NCI-H2196 treated with DMSO at 0.1 percent for 48 hours (cell line): ENCODE data around the gene ABCB7.
"Not testable (repeated sequence)": the region's sequence is repeated elsewhere in the genome, so short reads cannot be mapped to it uniquely, and the experiment has no call there.

Experiments used
- DNase-seq: peaks from one replicate; lab custom pipeline; 2025; ENCODE audit not compliant: unreplicated experiment; lab: John Stamatoyannopoulos, UW

ABCB7 gene

DNA sequence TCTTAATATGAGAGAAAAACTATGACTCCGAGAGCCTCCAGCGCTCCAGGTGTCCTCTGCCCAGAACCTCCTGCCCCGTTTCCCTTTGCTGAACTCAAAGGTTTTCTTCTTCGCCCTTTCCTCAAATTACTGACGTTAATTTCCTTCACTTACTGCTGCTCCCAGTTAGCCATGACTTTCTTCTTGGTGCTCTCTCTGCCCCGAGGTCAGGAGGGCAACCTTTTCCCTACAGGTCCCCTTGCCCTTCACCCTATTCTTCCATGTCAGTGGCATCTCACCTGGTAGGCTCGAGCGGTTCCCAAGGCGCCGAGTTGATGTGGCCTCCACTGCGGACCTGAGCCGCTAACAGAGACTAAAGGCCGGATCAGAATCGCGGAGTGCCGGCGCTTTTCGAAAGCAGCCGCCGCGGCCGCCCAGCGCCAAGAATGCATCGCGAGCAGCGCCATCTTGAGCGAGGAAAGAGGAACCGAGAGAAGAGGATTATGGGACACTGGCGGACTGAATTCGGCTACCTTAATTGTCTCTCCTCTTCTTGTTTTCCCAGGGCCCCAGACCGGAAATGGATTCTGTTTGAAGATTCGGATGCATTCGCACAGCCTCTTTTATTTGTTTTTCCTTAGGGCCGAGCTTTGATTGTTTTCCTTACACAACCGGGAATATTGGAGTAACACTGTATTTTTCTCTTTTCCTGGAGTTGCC, at the start of gene ABCB7:
ABCB7 (minus strand) TSS at position 457 of the 699 bp plus-strand sequence; CDS start at position 446, 11 bp downstream.
- peak; percentile 32 for DNase-seq

DNA sequence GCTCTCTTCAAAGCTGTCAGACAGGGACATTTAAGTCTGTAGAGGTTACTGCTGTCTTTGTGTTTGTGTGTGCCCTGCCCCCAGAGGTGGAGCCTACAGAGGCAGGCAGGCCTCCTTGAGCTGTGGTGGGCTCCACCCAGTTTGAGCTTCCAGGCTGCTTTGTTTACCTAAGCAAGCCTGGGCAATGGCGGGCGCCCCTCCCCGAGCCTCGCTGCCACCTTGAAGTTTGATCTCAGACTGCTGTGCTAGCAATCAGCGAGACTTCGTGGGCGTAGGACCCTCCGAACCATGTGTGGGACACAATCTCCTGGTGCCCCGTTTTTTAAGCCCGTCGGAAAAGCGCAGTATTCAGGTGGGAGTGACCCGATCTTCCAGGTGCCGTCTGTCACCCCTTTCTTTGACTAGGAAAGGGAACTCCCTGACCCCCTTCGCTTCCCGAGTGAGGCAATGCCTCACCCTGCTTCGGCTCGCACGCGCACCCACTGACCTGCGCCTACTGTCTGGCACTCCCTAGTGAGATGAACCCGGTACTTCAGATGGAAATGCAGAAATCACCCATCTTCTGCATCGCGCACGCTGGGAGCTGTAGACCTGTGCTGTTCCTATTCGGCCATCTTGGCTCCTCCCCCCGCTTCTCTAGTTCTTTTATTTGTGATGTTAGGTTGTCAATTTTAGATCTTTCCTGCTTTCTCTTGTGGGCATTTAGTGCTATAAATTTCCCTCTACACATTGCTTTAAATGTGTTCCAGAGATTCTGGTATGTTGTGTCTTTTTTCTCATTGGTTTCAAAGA, 32.5 kb upstream of the ABCB7 start:
- DNase-seq = not testable (repeated sequence)

DNA sequence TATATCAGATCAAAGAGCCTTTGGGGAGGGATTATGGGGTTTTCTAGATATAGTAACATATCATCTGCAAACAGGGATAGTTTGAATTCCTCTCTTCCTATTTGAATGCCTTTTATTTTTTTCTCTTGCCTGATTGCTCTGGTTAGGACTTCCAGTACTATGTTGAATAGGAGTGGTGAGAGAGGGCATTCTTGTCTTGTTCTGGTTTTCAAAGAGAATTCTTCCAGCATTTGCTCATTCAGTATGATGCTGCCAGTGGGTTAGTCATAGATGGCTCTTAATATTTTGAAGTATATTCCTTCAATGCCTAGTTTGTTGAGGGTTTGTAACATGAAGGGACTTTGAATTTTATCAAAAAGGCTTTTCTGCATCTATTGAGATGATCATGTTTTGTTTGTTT, 25.6 kb upstream of the ABCB7 start:
- DNase-seq = no peak

DNA sequence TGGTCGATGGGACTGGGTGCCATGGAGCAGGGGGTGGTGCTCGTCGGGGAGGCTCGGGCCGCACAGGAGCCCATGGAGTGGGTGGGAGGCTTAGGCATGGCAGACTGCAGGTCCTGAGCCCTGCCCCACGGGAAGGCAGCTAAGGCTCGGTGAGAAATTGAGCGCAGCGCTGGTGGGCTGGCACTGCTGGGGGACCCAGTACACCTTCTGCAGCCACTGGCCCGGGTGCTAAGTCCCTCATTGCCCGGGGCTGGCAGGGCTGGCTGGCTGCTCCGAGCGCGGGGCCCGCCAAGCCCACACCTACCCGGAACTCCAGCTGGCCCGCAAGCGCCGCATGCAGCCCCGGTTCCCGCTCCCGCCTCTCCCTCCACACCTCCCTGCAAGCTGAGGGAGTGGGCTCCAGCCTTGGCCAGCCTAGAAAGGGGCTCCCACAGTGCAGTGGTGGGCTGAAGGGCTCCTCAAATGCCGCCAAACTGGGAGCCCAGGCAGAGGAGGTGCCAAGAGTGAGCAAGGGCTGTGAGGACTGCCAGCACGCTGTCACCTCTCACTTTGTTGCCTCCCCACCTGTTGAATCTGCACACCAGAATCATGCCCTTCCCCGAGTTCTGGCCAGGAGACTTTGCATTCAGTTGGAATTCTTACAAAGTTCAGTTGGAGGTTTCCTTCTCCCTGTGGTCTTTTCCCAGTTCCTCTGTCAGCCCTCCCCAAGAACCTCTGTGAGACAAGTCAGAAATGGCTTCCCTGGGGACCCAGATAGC, 23.6 kb upstream of the ABCB7 start:
- not testable (repeated sequence) for DNase-seq

DNA sequence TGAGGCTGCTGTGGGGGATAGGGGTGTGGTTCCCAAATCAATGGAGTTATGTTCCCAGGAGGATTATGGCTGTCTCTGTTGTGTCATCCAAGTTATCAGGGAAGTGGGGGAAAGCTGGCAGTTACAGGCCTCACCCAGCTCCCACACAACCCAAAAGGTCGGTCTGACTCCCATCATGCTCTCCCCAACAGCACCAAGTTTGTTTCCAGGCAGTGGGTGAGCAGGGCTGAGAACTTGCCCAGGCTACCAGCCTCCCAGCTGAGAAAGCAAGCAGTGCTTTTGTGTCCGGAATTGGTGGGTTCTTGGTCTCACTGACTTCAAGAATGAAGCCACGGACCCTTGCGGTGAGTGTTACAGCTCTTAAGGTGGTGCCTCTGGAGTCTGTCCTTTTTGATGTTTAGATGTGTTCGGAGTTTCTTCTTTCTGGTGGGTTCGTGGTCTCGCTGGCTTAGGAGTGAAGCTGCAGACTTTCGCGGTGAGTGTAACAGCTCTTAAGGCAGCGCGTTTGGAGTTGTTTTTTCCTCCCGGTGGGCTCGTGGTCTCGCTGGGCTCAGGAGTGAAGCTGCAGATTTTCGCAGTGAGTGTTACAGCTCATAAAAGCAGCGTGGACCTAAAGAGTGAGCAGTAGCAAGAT, 16.3 kb upstream of the ABCB7 start:
- DNase-seq = not testable (repeated sequence)

DNA sequence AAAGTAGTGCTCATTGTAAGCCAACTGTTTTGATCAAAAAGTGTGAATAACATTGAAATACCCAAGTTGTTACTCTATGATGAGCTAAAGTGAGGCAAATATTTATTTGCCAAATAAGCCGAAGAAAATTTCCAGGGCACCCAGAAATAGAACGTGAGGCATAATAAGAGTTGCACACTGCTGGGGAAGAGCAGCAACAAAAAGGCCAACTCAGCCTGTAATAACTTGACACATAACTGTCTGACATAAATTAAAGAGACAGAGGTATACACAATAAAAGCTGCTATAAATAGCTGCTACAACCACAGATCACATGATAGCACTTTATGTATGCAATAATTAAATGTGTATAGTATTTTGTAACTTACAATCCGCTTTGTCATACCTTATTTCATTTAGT, 2.0 kb upstream of the ABCB7 start:
- no peak for DNase-seq

DNA sequence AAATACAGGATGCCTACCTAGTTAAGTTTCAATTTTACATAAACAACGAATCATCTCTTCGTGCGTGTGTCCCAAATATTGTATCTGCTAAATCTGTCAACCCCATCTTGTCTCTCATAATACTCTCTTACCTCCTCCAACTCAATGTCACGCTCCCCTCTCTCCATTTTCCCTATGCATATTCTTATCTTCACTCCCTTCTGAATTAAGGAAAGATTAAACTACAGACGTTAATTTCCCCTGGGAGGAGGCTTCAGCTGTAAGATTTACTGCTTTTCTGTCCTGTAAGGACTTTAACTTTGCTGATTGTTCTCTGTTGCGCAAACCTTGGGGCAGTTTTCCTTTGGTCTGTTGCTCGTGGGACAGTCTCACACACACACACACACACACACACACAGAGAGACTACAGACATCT, 455 bp upstream of the ABCB7 start:
- no peak for DNase-seq

DNA sequence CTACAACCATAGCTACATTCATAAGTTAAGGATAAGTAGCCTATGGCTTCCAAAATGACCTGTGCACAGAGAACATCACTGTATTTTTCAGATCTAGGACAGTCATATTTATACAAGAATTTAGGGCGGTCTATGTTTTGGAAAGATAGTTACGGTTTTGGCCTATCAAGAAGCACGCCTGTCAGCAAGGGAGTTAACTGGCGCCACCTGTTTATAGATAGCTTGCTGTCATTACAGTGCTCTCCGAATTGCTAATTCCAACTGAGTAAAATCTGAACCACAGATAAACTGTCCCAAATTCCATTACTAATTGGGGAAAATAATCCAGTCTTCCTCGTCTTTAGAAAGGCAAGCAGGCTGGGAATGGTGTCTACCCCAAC, 646 bp downstream of the ABCB7 start:
- DNase-seq = no peak

DNA sequence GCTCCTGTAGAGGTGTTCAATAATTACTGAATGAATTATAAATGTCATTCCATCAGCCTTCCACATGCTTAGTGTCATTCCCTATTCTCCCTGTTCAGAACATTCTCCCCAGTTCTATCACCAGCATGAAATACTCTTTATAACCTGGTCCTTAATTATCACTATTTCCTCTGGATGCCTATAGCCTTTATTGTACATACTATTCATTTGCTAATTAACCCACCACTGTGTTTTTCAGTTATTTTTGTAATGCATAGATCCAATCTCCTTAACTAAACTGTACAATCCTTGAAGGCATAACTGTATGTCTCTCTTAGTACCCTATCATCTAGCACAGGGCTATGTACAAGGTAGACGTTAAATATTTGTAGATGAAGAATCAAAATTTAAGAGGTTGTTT, 1.2 kb downstream of the ABCB7 start:
- DNase-seq = no peak

DNA sequence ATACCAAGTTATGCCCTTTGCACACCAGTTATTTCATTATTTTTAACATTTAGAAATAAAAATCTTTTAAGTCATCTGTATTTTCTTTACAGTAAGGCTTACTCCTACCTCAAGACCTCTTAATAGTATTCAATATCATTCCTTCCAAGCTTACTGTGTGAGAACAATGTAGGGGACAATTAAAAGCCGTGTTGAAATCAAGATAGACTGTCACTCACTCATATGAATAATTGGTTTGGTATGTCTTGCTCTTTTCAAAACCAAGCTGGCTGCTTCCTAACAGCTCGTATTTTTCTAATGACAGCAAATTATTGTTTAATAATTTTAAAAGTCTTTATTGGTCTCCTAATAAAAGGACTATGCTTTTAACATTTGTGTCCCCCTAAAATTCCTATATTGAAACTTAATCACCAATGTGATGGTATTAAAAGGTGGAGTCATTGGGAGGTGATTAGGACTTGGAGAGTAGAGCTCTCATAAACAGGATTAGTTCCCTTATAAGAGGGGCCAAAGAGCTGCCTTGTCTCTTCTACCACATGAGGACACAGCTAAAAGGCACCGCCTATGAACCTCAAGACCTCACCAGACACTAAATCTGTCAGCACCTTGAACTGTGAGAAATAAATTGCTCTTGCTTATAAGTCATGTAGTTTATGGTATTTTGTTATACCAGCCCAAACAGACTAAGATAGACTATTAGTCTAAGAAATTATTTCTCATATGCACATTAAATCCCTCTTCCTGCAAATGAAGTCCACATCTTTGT, 4.1 kb downstream of the ABCB7 start:
- DNase-seq = no peak

DNA sequence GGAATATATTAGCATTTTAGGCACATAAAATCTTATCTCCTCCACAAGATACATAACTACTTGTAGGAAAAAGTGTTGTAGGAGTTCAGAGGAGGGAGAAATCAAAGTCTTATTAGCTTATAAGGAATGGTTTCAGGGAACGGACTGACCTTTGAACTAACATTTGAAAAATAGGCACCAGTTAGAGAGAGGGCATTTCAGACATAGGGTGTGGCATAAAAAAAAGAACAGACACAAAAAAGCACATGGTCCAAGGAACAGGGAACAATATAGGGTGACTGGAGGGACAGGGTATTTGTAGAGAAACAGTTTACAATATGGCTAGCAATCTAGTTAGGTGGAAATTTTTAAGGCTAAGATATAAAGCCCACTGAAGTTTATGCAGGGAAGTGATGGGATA, 6.4 kb downstream of the ABCB7 start:
- no peak for DNase-seq

DNA sequence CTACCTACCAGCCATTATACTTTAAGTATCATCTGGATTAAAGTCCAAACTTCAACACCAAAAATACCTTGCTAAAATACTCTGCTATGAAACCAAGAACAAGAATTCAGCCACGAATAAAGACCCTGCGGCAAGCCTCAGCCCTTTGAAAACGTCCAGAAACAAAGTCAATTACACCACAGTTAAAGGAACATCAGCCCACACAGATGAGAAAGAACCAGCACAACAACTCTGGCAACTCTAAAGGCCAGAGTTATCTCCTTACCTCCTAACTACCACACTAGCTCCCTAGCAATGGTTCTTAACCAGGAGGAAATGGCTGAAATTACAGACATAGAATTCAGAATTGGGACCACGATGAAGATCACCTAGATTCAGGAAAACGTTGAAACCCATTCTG, 23.4 kb downstream of the ABCB7 start:
- DNase-seq = no peak

DNA sequence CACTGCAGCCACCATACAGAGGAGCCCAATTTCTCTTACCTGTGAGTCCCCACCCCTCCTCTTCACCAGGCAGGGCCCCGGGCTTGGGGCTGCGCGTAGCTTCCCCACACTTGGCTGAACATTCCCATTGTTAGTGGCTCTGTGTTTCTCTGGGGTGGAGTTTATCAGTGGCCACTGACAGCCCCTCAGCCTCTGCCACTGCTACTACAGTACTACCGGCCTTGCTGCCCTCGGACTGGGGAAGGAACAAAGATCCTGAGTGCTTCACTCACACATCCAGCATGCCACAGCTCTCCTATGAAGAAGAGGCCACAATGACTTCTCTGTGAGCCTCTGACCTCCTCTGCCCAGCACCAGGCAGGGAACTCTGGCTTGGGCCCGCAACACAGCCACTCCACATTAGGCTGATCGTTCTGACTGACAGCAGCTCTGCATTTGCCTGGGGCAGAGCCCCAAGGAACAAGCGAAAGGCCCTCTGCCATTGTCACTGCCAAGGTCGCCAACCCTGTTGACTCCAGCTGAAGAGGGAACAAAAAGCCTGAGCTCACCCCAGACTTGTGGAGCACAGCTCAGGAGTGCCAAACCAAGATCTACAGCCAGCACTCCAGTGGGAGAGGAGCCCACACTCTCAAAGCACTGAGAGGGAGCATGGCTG, 24.0 kb downstream of the ABCB7 start:
- no peak for DNase-seq

DNA sequence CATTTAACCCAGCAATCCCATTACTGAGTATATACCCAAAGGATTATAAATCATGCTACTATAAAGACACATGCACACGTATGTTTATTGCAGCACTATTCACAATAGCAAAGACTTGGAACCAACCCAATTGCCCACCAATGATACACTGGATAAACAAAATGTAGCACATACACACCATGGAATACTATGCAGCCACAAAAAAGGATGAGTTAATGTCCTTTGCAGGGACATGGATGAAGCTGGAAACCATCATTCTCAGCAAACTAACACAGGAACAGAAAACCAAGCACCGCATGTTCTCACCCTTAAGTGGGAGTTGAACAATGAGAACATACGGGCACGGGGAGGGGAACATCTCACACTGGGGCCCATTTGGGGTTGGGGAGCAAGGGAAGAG, 27.0 kb downstream of the ABCB7 start:
- DNase-seq = not testable (repeated sequence)

DNA sequence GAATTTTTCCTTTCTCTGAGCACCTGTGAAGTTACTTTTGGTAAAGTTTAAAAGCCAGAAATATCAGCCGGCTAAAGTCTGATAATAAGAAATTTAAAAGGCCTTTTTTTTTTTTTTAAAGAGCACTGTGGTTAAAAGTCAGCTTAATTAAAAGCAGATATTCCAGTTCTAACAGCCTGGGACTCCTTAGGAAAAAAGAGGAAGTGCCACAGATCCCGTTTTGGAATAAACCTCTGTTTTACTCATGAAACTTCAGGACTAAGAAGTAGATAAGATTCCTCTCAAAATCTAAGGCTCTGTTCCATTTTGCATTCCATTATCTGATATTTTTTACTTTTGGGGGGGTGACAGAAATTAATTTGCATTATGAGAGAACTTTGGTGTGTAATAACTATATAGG, 37.8 kb downstream of the ABCB7 start:
- no peak for DNase-seq

DNA sequence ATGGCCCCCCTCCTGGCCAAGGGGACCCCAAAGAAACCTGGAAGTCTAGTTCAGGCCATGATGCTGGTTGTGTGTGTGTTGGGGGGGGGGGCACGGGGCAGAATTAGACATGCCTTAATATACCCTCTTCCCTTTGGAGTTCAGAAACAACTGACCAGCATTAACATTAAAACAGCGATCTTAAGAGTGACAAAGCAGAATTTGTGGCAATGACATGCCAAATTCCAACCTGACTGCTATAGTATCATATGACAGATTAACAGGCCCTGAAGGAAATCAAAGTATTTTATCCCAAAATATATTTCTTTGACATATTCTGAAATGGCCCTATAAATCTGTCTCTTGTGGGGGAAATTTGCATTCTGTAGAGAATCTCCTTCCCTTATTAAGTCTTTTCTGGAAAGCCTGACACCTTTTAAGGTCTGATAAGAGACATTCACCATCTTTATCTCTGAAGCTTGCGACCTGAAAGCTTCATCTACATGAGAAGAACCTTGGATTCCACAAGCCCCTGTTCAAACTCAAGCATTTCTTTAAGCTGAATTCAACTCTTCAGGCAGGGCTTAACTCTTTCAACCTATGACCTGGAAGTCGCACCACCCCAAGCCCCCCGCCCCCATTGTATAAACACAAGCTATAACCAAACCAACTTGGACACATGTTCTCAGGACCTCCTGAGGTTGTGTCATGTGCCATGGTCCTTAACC, 40.2 kb downstream of the ABCB7 start:
- no peak for DNase-seq

DNA sequence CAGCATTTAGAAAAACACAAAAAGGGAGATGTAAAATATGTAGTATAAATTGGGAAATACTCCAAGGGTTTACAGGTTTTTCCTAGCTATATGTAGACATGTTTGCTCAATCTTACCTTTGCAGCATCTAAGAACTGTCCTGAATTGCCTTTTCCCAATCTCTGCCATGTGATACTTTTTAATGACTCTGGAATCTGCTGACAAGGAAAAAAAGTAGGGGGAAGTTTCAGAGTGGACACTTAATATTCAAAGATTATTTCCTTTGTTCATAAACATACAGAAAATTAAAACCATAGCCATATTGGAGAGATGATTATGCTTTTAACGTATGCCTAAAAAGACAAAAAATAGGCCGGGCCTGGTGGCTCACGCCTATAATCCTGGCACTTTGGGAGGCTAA, 41.4 kb downstream of the ABCB7 start:
- DNase-seq = no peak

DNA sequence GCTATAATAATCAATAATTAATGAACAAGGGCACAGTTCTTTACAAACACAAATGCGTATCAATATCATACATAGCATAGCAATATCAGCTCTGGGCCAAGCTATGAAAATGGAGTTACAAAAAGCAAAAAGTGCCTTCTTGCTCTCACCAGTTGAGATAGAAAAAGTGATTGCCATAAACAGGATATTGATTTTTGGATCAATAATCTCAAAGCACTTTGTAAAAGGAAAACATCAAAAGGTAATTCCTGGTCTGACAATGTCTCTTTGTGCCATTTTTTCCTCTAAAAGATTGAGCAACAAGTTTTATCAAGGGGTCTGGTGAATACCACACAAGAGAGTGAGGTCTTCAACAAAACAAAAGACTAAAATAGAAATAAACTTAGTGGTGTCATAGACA, 42.4 kb downstream of the ABCB7 start:
- no peak for DNase-seq

DNA sequence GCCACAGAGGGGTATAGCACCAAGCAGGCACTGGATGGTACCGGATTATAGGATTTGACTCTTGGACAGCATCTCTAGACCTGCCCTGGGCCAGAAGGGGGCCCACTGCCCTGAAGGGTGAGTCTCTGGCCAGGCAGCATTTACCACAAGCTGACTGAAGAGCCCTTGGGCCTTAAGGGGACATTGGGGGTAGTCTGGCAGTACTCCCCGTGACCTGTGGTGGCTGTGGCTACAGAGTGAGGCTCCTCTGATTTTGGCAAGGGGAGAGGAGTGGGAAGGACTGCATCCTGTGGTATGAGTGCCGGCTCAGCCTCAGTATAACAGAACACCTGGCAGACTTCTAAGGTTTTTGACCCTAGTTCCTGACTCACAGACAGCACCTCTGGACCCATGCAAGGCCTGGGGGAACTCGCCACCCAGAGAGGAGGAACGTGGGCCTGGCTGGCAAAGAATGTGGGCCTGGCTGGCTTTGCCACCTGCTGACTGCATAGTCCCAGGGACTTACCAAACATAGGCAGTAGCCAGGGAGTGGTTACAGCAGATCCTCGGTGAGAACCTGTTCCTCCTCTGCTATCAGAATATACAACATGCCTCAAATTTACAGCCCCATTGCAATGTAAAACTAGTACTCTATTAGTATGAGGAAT, 48.1 kb downstream of the ABCB7 start:
- DNase-seq = no peak
